Trophoblast cell (in vitro differentiated cells and primary cell): ENCODE data around the gene PAX5.

ENCODE experiments used
- DNase-seq, 2 donors: peaks; one replicate each; pipeline ENCODE4 v3.0.0-alpha.2; 2016
- H2AFZ ChIP-seq: 2 replicates; pipeline ENCODE4 v1.6.1; 2013; ENCODE audit warnings: low read length, moderate library complexity, mild to moderate bottlenecking; ENCODE audit not compliant: insufficient read depth, poor library complexity
- H2AK5ac ChIP-seq: 2 replicates; pipeline ENCODE4 v1.6.1; 2013; ENCODE audit warnings: mild to moderate bottlenecking, low read length
- H2BK120ac ChIP-seq: 2 replicates; pipeline ENCODE4 v1.6.1; 2013; ENCODE audit warnings: low read length, mild to moderate bottlenecking, moderate library complexity; ENCODE audit not compliant: insufficient read depth, poor library complexity
- H2BK12ac ChIP-seq: 2 replicates; pipeline ENCODE4 v1.6.1; 2013; ENCODE audit warnings: mild to moderate bottlenecking, low read length, moderate library complexity
- H2BK5ac ChIP-seq: 2 replicates; pipeline ENCODE4 v1.6.1; 2013; ENCODE audit warnings: low read length, low read depth, moderate library complexity, mild to moderate bottlenecking; ENCODE audit not compliant: poor library complexity
- H3K14ac ChIP-seq: 2 replicates; pipeline ENCODE4 v1.6.1; 2013; ENCODE audit warnings: mild to moderate bottlenecking, low read length
- H3K18ac ChIP-seq: 2 replicates; pipeline ENCODE4 v1.6.1; 2013; ENCODE audit warnings: mild to moderate bottlenecking, low read length
- H3K23ac ChIP-seq: 2 replicates; pipeline ENCODE4 v1.6.1; 2013; ENCODE audit warnings: low read length
- H3K27ac ChIP-seq: 2 replicates; pipeline ENCODE4 v1.5.1; 2013; ENCODE audit warnings: low read depth, mild to moderate bottlenecking, inconsistent platforms, low read length, moderate library complexity
- H3K27me3 ChIP-seq: 2 replicates; pipeline ENCODE4 v1.6.1; 2013; ENCODE audit warnings: inconsistent platforms, mild to moderate bottlenecking, low read length, moderate library complexity; ENCODE audit not compliant: insufficient read depth
- H3K36me3 ChIP-seq, 2 experiments: 1 replicate in 1 of 2; 2 replicates in 1 of 2; pipeline ENCODE4 v1.6.1; 2013; ENCODE audit warnings: low read length in 2 of 2, mild to moderate bottlenecking in 2 of 2, moderate library complexity in 1 of 2; ENCODE audit not compliant: insufficient read depth in 2 of 2, control insufficient read depth in 1 of 2
- H3K4ac ChIP-seq: 2 replicates; pipeline ENCODE4 v1.6.1; 2013; ENCODE audit warnings: low read depth, mild to moderate bottlenecking, low read length, moderate library complexity
- H3K4me1 ChIP-seq, 2 experiments: 1 replicate in 1 of 2; 2 replicates in 1 of 2; pipeline ENCODE4 v1.6.1; 2013; ENCODE audit warnings: low read length in 2 of 2, mild to moderate bottlenecking in 2 of 2, moderate library complexity in 1 of 2; ENCODE audit not compliant: insufficient read depth in 2 of 2, control insufficient read depth in 1 of 2
- H3K4me2 ChIP-seq: 2 replicates; pipeline ENCODE4 v1.6.1; 2013; ENCODE audit warnings: inconsistent platforms, mild to moderate bottlenecking, low read length, moderate library complexity
- H3K4me3 ChIP-seq: 2 replicates; pipeline ENCODE4 v1.5.1; 2013; ENCODE audit warnings: mild to moderate bottlenecking, low read depth, low read length, inconsistent platforms
- H3K79me1 ChIP-seq: one replicate; pipeline ENCODE4 v1.6.1; 2013; ENCODE audit warnings: low read length
- H3K79me2 ChIP-seq: 2 replicates; pipeline ENCODE4 v1.6.1; 2013; ENCODE audit warnings: low read length, mild to moderate bottlenecking; ENCODE audit not compliant: control insufficient read depth, insufficient read depth, poor library complexity
- H3K9ac ChIP-seq: 2 replicates; pipeline ENCODE4 v1.6.1; 2013; ENCODE audit warnings: mild to moderate bottlenecking, low read length
- H3K9me3 ChIP-seq: 2 replicates; pipeline ENCODE4 v1.6.1; 2013; ENCODE audit warnings: low read depth, mild to moderate bottlenecking, control low read depth, inconsistent platforms, low read length; ENCODE audit not compliant: insufficient read depth
- H4K12ac ChIP-seq: 2 replicates; pipeline ENCODE4 v1.6.1; 2013; ENCODE audit warnings: low read depth, mild to moderate bottlenecking, low read length, moderate library complexity
- H4K8ac ChIP-seq: 2 replicates; pipeline ENCODE4 v1.6.1; 2013; ENCODE audit warnings: low read depth, mild to moderate bottlenecking, low read length, moderate library complexity
- H4K91ac ChIP-seq: one replicate; pipeline ENCODE4 v1.6.1; 2013; ENCODE audit warnings: low read depth, mild to moderate bottlenecking, low read length, moderate library complexity
- WGBS: extraction: QIAGEN DNeasy Blood & Tissue Kit; methylation state at CpG from one replicate; pipeline ENCODE4 v1.1.7; 2013; ENCODE audit warnings: missing lambda C conversion rate; ENCODE audit not compliant: insufficient read length, insufficient coverage; ENCODE audit errors: extremely low coverage; 5-methylcytosine and 5-hydroxymethylcytosine counted together

Gene PAX5

DNA sequence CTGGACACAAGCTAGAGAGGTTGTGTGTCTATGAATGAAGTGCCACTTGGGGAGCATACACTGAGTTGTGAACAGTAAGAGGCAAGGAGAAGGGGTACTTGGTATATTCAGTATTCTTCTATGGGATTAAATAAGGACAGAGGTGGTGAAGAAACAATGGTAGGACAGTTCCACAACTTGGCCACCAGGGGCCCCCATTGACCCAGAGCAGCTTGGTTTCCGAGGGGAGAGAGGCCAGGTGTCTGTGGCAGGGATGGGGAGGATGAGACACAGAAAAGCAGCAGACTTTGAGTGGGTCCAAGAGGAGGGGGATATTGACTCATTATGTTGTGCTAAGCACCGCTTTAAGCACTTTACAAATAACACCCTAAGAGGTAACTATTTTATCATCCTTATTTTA, 240.8 kb downstream of the PAX5 start:
- WGBS = no CpG with 5 or more reads among the region's 2 CpGs
- Histone ChIP-seq H2BK5ac (no peak overlapping the region), H2AFZ (no peak overlapping the region), H3K23ac (no peak overlapping the region), H3K4ac (no peak overlapping the region), H3K4me3 (no peak overlapping the region), H2AK5ac (no peak overlapping the region), H4K12ac (no peak overlapping the region), H3K36me3 (no peaks in the 10 kb centered on the region), H4K91ac (no peak overlapping the region), H2BK12ac (no peak overlapping the region), H3K79me2 (no peaks in the 10 kb centered on the region), H3K14ac (no peak overlapping the region), H3K4me1 (peaks cover 0 to 6% of the 10 kb centered on the region in 2 experiments), H3K79me1 (no peaks in the 10 kb centered on the region), H3K4me2 (no peak overlapping the region), H3K27ac (no peak overlapping the region), H3K9me3 (peaks cover 3% of the 10 kb centered on the region), H2BK120ac (no peak overlapping the region), H3K27me3 (no peaks in the 10 kb centered on the region), H3K18ac (no peak overlapping the region), H3K9ac (no peak overlapping the region), H4K8ac (no peak overlapping the region)
- no peak for DNase-seq

DNA sequence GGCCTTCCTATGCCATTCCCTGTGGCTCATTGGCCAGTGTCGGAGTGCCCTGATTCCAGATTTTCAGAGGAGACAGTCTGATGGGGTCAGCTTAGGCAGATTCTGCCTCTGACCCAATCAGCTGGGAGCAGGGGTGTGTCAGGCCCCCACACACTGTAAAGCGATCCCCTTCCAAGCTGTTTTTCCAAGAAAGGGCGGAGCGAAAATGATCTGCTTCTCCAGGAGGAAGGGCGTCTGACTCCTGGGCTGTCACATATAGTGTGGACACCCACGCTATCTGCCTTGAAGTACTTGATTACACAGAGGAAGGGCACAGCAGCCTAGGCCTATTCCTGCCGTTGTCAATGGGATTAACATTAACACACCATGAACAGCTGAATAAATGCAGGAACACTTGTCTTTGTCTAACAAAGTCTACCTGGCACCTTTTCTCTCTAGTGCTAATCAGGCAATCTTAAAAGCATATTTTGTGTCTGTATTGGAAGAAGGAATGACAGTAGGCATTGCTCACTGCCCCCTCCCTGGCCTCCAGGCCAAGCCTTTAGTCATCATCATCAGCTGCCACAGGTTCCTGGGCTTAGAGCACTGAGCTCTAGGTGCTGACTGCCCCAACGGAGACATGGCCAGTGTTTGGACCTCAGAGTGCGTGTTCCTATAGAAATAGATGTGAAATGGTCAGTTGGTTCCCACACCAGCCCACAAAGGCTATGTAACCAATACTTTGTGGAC, 242.7 kb downstream of the PAX5 start:
- Histone ChIP-seq H2AFZ (no peak overlapping the region), H3K4ac (no peak overlapping the region), H3K27ac (no peak overlapping the region), H4K91ac (no peak overlapping the region), H3K4me2 (no peak overlapping the region), H3K4me1 (peaks cover 0 to 6% of the 10 kb centered on the region in 2 experiments), H3K79me1 (no peaks in the 10 kb centered on the region), H3K23ac (no peak overlapping the region), H3K18ac (no peak overlapping the region), H3K27me3 (no peaks in the 10 kb centered on the region), H2AK5ac (no peak overlapping the region), H2BK5ac (no peak overlapping the region), H3K79me2 (no peaks in the 10 kb centered on the region), H2BK120ac (no peak overlapping the region), H3K4me3 (no peak overlapping the region), H4K12ac (no peak overlapping the region), H3K9me3 (peaks cover 3% of the 10 kb centered on the region), H3K14ac (no peak overlapping the region), H3K36me3 (no peaks in the 10 kb centered on the region), H4K8ac (no peak overlapping the region), H2BK12ac (no peak overlapping the region), H3K9ac (no peak overlapping the region)
- peak; percentile 72 for DNase-seq
- no CpG with 5 or more reads among the region's 9 CpGs for WGBS

DNA sequence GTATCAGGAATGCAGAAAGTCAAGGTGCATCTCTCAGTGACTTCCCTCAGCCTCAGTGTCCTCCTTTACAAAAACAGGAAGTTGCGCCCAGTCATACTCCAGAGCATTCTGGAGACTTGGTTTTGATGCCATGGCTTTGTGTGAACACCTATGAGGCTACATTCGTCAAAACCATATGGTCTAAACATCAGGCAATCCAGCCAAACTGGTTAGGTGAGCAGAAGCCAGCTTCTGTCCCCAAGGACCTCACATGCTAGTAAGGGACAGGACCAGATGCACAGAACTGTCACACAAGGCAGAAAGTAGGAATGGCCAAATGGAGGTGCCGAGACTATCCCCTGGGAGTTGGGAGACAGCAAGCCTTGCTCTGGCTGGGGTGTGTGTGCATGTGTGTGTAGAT, 244.2 kb downstream of the PAX5 start:
- Histone ChIP-seq H3K27ac (no peak overlapping the region), H3K4me1 (peaks cover 0 to 6% of the 10 kb centered on the region in 2 experiments), H3K4ac (no peak overlapping the region), H3K4me2 (no peak overlapping the region), H4K8ac (no peak overlapping the region), H4K91ac (no peak overlapping the region), H4K12ac (no peak overlapping the region), H2BK12ac (no peak overlapping the region), H3K9ac (no peak overlapping the region), H3K23ac (no peak overlapping the region), H3K9me3 (peaks cover 3% of the 10 kb centered on the region), H2AFZ (no peak overlapping the region), H3K79me1 (no peaks in the 10 kb centered on the region), H2BK120ac (no peak overlapping the region), H3K4me3 (no peak overlapping the region), H3K79me2 (no peaks in the 10 kb centered on the region), H2BK5ac (no peak overlapping the region), H3K18ac (no peak overlapping the region), H3K14ac (no peak overlapping the region), H2AK5ac (no peak overlapping the region), H3K27me3 (no peaks in the 10 kb centered on the region), H3K36me3 (no peaks in the 10 kb centered on the region)
- DNase-seq = peak; percentile 27 to 76
- WGBS = no CpG with 5 or more reads among the region's 3 CpGs

DNA sequence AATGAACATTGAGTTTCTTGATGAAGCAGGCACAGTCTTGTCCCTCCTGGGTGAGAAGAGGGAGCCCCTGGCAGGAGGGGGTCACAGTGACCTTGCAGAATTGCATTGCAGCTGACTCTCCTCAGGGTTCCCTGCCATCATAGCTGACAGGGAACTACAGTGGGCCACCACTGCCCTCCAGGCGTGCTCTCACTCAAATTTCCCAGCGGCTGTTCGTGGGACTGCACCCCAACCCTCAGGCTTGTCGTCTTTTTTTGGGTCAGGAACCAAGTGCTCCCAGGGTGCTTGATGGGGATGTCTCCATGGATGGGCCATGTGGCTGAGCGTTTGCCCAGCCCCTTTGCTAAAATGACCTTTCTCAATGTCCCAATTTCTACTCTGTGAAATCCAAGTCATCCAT, 245.5 kb downstream of the PAX5 start:
- Histone ChIP-seq H3K27me3 (no peaks in the 10 kb centered on the region), H2AFZ (no peak overlapping the region), H2BK120ac (no peak overlapping the region), H3K27ac (no peak overlapping the region), H3K9me3 (peaks cover 3% of the 10 kb centered on the region), H3K4me2 (no peak overlapping the region), H3K23ac (no peak overlapping the region), H3K18ac (no peak overlapping the region), H4K8ac (no peak overlapping the region), H3K4me1 (peaks cover 0 to 6% of the 10 kb centered on the region in 2 experiments), H2BK12ac (no peak overlapping the region), H3K14ac (no peak overlapping the region), H3K4ac (no peak overlapping the region), H2AK5ac (no peak overlapping the region), H4K12ac (no peak overlapping the region), H3K36me3 (no peaks in the 10 kb centered on the region), H4K91ac (no peak overlapping the region), H3K4me3 (no peak overlapping the region), H3K79me1 (no peaks in the 10 kb centered on the region), H3K79me2 (no peaks in the 10 kb centered on the region), H2BK5ac (no peak overlapping the region), H3K9ac (no peak overlapping the region)
- peak in 1 of 2 donors; percentile 22 for DNase-seq
- no CpG with 5 or more reads among the region's 5 CpGs for WGBS
